ENCODE data around the gene MAST1.

Gene MAST1

GRCh38 chr19:12837225-12837624 lies 1.1 kb upstream of the MAST1 start:
- peak in 1 of 10 donors; percentile 11 for DNase-seq
- intact Hi-C loops (cut with DNase I): no loop called here

- peak in 3 of 10 donors; percentile 8 to 61 (median 22) for DNase-seq
- intact Hi-C loops (cut with DNase I): no loop called here
These were observed 806 bp downstream of the MAST1 start for GRCh38 chr19:12838886-12839756.

GRCh38 chr19:12840091-12841079 lies 2.1 kb downstream of the MAST1 start:
- DNase-seq: peak in 8 of 10 donors; percentile 44 to 95 (median 68)
- intact Hi-C loops (cut with DNase I): no loop called here

GRCh38 chr19:12841094-12841493 lies 2.8 kb downstream of the MAST1 start:
- intact Hi-C loops (cut with DNase I): no loop called here
- DNase-seq: peak in 7 of 10 donors; percentile 19 to 93 (median 60)

- intact Hi-C loops (cut with DNase I): no loop called here
- peak in 1 of 10 donors; percentile 16 for DNase-seq
These were observed 4.2 kb downstream of the MAST1 start for GRCh38 chr19:12842511-12842910.

GRCh38 chr19:12843328-12843727 lies 5.0 kb downstream of the MAST1 start:
- intact Hi-C loops (cut with DNase I): no loop called here
- DNase-seq: peak in 2 of 10 donors; percentile 37 to 82

- intact Hi-C loops (cut with DNase I): no loop called here
- DNase-seq: peak in 1 of 10 donors; percentile 2
These were observed 5.9 kb downstream of the MAST1 start for GRCh38 chr19:12843999-12844732.

- intact Hi-C loops (cut with DNase I): loop anchor here (5.0 kb wide), 1 partner anchor 69 kb away; the partner anchor contains the start of gene HOOK2
- DNase-seq: peak in 2 of 10 donors; percentile 70 to 83
These were observed 8.3 kb downstream of the MAST1 start for GRCh38 chr19:12846613-12847012.

- intact Hi-C loops (cut with DNase I): loop anchor here (5.0 kb wide), 1 partner anchor 70 kb away; the partner anchor contains the start of gene HOOK2
- peak; percentile 74 to 97 (median 86) for DNase-seq
These were observed 9.1 kb downstream of the MAST1 start for GRCh38 chr19:12847159-12848139.

- intact Hi-C loops (cut with DNase I): no loop called here
- DNase-seq: no peak
These were observed 18.3 kb downstream of the MAST1 start for GRCh38 chr19:12856653-12857052.

GRCh38 chr19:12858041-12858928 lies 20.0 kb downstream of the MAST1 start:
- peak in 1 of 10 donors; percentile 73 for DNase-seq
- intact Hi-C loops (cut with DNase I): no loop called here

GRCh38 chr19:12859546-12859945 lies 21.2 kb downstream of the MAST1 start:
- DNase-seq: no peak
- intact Hi-C loops (cut with DNase I): no loop called here

GRCh38 chr19:12864143-12864542 lies 25.8 kb downstream of the MAST1 start:
- no peak for DNase-seq
- intact Hi-C loops (cut with DNase I): no loop called here

- no peak for DNase-seq
- intact Hi-C loops (cut with DNase I): no loop called here
These were observed 26.7 kb downstream of the MAST1 start for GRCh38 chr19:12864721-12865715.

GRCh38 chr19:12865746-12866415 lies 27.6 kb downstream of the MAST1 start:
- no peak for DNase-seq
- intact Hi-C loops (cut with DNase I): no loop called here
